CD4-positive, alpha-beta T cell treated with Interferon alpha-2 for 1 hour (primary cell): ENCODE measurements around the gene EXD3.
"Not testable (repeated sequence)": the region's sequence is repeated elsewhere in the genome, so short reads cannot be mapped to it uniquely, and the experiment has no call there.

Experiments
- DNase-seq, 2 donors: peaks; one replicate each; pipeline ENCODE4 v3.0.0-alpha.2; 2020 to 2022

EXD3 gene

GRCh38 chr9:137355761-137356365, 67.1 kb downstream of the EXD3 start:
- no peak for DNase-seq

- DNase-seq = no peak
These were observed 67.9 kb downstream of the EXD3 start for GRCh38 chr9:137354845-137355760.

GRCh38 chr9:137354153-137354844, 68.7 kb downstream of the EXD3 start:
- DNase-seq = no peak

- DNase-seq = no peak
These were observed 69.5 kb downstream of the EXD3 start for GRCh38 chr9:137353223-137354152.

GRCh38 chr9:137352511-137353222, 70.3 kb downstream of the EXD3 start:
- no peak for DNase-seq

GRCh38 chr9:137351781-137352501, 71.0 kb downstream of the EXD3 start:
- DNase-seq = no peak

- DNase-seq = no peak
These were observed 72.0 kb downstream of the EXD3 start for GRCh38 chr9:137350696-137351584.

- no peak for DNase-seq
These were observed 73.4 kb downstream of the EXD3 start for GRCh38 chr9:137349471-137350033.

- DNase-seq = no peak
These were observed 74.0 kb downstream of the EXD3 start for GRCh38 chr9:137348769-137349470.

GRCh38 chr9:137347928-137348327, 75.0 kb downstream of the EXD3 start:
- DNase-seq = no peak

GRCh38 chr9:137342482-137342881, 80.5 kb downstream of the EXD3 start:
- no peak for DNase-seq

- no peak for DNase-seq
These were observed 81.7 kb downstream of the EXD3 start for GRCh38 chr9:137341227-137341626.

GRCh38 chr9:137339908-137340462, 83.0 kb downstream of the EXD3 start:
- not testable (repeated sequence) for DNase-seq

GRCh38 chr9:137339045-137339907, 83.7 kb downstream of the EXD3 start:
- no peak for DNase-seq

GRCh38 chr9:137336735-137337134, 86.2 kb downstream of the EXD3 start:
- DNase-seq = no peak

GRCh38 chr9:137333016-137333671, 89.8 kb downstream of the EXD3 start:
- DNase-seq = no peak

GRCh38 chr9:137331929-137332328, 91.0 kb downstream of the EXD3 start:
- DNase-seq = no peak
